HG03342 (cell line): ENCODE results near the gene ZNF76.

Experiments
- ATAC-seq: cut with Tn5 transposase; IDR thresholded peaks from one replicate; pipeline ENCODE4 v1.9.1; 2021; ENCODE audit warnings: mild to moderate bottlenecking, moderate library complexity; ENCODE audit not compliant: unreplicated experiment

The ZNF76 gene

DNA sequence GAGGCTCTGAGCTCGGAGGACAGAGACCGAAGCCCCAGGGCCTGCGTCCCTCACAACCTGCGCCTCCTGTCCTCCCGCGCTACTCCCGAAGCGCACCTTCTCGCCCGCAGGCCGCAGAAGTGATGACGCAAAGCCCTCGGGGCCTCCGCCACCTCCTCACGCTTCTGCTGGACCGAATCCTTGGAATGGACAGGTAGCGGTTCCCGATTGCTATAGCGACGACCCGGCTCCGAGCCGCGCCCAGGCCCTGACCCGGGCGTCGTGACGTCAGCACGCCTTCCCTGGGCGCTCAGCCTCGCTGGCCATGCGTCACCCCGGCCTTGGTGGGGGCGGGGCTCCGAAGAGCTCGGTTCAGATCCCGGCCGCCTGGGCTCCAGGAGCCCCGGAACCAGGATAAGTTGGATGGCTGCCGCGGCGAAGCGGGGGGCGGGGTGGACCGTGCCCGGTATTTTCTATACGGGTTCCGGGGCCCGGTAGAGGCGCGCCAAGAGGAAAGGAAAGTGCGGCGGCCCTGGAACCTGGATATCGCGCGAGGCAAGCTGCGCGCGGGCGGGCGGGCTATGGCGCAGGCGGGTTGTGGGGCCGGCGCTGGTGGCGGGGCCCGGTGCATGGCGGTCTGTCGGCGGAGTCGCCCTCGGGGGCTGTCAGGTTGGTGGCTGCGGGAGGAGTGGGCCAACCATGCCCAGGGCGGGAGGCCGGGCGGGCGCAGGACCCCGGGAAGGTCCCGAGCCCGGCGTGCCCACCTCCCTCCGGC, at the start of gene ZNF76:
ZNF76 (plus strand) TSS at position 542 of the 754 bp plus-strand sequence. CDS start 21,417 bp downstream, outside the sequence.
- ATAC-seq: peak; percentile 79

- ATAC-seq: no peak
These were observed 46.2 kb upstream of the ZNF76 start for GRCh38 chr6:35213298-35213791.

DNA sequence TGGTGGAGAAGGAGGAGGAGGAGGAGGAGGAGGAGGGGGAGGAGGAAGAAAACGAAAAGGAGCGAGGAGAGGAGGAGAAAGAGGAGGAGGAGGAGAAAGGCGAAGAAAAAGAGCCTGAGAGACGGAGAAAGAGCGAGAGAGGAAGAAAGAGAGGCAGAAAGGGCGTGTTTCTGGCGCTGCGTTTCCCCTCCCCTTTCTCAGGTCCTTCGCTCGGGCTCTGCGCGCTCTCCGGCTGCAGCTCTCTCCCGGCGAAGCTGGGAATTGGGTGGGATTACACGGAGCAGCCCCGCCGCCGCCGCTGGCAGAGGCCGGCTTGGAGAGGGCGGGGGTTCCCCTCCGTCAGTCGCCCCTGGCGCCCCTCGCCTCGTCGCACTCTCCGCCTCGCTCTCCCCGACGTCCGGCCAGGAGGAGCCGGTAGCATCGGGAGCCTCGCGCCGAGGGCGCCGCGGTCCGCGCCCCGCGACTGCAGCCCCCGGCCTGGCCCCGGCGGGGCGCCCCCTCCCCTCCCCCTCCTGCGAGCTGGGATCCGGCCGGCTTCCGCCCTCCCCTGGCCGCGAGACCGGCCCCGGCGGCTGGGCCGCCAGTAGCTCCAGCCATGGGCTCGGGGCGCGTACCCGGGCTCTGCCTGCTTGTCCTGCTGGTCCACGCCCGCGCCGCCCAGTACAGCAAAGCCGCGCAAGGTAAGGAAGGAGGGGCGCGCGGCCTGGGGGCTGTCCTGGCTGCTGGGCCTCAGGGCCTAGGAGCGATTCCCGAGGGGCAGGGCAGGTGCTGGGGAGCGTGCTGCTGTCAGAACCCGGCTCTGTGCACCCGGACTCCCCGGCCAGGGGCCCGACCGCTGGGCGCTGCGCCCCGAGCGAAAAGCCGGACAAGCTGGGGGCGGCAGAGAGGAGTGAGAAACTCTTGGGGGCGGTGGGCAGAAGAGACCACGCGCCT, 45.4 kb upstream of the ZNF76 start, which contains the start of gene SCUBE3:
SCUBE3 (plus strand) TSS at position 133 of the 933 bp plus-strand sequence; CDS start at position 596, 463 bp downstream.
- no peak for ATAC-seq

DNA sequence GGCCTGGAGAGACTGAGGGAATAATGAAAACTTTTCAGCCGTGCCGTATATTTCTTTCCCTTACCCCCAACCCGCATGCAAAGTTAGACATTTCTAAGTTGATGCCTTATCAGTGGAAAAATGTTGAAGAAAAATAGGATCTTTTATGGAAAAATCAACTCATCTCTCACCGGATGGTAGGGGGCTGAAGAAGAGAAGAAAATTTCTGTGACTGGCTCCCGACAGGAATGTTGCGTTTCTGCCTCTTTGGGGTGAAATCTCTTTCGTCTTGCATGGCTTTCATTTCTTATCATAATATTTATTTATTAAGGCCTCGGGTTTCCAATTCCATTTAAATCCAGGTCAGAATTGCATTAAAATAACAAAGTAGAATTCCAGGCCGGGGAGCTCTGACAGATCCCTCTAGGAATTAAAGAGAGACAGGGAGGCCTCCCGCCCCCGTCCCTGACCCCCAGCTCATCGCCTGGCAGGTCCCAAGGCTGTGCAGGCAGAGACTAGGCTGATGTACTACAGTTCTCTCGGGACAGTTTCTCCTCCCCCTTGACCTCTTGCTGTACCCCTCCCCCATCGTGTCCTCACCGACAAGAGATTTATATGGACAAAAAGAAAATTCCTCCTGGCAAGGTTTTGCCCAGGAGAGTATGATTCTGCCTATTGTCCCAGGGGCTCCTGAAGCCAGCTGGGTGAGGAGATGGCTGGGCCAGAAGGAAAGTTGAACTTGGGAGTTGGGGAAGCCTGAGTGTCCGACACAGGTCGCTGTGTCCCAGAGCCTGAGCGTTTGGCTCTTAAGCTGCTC, 44.5 kb upstream of the ZNF76 start:
- ATAC-seq: no peak

DNA sequence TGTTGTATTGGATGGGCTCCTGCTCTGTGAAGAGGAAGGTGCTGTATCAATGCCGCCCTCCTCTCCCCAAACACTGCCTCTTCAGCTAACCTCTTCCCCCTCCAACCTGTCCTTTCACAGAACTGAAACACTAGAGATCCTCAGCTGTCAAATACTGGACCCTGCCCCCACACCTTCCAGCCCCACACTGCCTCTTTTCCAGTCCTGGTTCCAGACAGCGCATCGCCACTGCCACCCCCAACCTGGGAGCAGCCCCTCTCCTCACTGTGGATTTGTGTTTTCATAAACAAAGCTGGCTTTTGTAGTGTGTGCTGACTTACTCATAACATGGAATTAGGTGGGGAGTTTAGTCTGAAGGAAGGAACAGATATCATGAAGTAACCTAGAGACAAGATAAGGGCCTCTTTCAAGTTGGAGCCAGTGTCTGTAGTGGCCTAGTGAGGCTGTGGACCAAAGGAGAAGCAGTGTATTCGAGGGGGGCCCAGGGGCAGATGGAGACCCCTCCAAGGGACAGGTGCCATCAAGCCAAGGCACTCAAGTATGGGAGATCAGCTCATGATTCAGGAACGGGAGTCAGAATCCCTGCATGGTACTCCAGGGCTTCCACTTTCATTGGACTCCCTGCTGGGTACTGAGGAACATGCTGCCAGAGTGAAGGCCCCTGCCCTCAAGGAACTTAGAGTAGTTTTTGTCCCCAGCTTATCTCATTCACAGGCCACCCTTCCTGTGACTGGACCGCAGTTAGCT, 43.7 kb upstream of the ZNF76 start:
- no peak for ATAC-seq

DNA sequence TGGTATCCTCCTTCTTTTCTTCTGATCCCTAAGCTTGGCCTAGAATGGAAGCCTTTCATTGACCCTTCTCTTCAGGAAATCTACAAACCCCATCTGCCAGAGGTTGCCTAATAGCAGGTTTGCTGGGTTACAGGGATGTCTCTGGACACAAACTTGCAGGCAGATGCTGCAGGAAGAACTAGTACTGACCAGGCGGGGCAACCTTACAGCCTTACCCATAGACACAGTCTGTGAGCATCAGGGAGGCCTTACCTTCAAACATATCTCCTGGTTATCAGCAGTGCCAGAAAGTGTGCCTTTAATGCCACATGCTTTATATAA, 43.2 kb upstream of the ZNF76 start:
- no peak for ATAC-seq

GRCh38 chr6:35216851-35217811, 42.4 kb upstream of the ZNF76 start:
- no peak for ATAC-seq

- no peak for ATAC-seq
These were observed 41.5 kb upstream of the ZNF76 start for GRCh38 chr6:35218021-35218420.

DNA sequence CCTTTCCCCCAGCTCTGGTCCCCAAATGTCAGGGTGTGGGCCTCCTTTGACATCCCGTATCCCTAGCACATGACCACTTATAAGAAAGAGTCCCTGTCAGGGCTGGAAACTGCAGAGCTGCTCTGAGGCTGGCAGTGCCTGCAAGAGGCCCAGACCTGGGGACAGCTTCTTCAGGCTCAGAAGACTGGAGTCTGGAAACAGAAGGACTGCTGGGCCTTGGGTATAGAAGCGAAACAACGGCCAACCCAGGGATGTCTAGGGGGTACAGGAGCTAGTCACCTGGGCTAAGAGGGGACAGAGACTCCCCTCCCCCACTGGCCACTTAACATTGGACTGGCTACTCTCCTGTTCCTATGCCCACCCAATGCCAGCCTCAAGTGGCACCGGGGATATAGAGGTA, 41.1 kb upstream of the ZNF76 start:
- ATAC-seq: no peak

GRCh38 chr6:35219683-35220326, 39.7 kb upstream of the ZNF76 start:
- no peak for ATAC-seq

- ATAC-seq: no peak
These were observed 38.8 kb upstream of the ZNF76 start for GRCh38 chr6:35220711-35221110.

GRCh38 chr6:35223396-35223795, 36.1 kb upstream of the ZNF76 start:
- no peak for ATAC-seq

DNA sequence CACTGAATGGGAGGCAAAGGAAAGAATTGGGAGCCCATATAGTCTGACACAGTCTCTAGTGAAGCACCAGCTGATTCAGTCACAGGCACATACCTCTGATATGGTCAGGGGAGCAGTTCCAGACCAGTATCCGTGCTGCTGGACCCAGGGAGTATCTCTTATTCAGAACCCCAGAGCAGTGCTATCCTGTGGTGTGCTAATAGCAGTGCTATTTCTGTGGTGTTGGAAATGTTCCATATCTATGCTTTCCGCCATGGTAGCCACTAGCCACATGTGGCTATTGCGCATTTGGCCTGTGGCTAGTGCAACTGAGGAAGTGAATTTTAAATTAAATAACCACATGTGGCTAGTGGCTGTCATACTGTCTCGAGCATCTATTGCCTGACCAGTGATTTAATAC, 34.8 kb upstream of the ZNF76 start:
- ATAC-seq: no peak

GRCh38 chr6:35228481-35228880, 31.1 kb upstream of the ZNF76 start:
- no peak for ATAC-seq

DNA sequence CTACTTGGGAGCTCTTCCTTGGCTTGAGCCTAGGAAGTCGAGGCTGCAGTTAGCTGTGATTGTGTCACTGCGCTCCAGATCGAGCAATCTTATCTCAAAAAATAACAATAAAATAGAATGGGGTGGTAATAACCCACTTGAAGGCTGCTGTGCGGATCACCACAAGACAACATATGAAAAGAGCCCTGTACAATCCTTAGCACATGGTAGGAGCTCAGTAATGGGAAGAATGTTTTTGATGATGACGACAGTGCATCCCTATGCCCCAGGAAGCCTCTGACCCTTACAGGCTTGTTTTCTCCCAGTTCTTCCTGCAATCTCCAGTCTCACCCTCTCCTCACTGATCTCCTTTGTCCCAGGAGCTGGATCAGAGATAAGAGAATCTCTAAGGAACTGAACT, 30.2 kb upstream of the ZNF76 start:
- no peak for ATAC-seq

DNA sequence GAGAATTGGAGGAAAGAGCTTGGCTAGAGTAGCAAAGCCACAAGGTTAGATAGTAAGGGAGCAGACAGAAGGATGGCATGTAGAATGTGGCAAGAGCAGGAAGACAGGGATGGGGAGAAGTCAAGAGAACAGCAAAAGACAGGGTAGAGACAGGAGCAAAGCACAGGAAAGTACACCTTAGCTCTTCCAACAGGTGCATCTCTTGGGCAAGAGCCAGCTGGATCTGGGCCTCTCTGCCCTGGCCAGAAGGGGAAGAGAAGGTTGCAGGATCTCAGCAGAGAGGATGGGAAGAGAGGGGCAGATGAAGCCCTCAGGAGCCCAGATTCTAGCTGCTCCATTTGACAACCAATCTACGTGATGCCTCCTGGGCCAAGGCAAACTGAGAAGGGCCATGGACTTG, 29.0 kb upstream of the ZNF76 start:
- no peak for ATAC-seq

GRCh38 chr6:35230950-35231349, 28.6 kb upstream of the ZNF76 start:
- no peak for ATAC-seq

DNA sequence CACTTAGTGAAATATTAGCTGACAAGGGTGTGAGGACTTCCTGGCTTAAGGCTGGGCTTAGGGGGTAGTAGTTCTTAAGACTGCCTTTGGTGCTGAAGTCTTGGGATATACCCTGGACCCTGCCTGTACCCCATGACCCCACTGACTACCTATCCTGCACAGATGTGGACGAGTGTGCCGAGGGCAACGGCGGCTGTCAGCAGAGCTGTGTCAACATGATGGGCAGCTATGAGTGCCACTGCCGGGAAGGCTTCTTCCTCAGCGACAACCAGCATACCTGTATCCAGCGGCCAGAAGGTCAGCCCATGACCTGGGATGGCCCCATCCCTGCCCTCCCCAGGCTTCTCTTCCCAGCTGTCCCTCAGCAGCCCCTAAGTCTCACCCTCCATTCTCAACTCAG, 28.0 kb upstream of the ZNF76 start:
- ATAC-seq: no peak

DNA sequence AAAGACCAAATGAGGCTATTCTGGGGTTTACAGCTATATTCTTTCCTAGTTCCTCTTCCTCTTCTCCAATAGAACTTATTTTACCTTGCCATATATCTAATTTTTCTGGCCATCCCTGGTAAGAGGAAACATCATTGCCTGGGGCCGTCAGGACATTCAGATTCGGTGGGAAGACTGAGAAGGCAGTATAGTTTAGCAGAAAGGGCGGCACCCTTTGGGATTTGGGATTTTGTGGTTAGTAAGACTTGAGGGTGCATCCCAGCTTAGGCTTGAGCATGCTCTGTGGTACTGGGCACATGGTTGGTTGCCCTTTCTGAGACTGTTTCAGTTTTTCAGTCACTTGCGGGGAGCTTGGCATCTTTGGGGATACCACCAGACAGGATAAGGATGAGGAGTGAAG, 24.6 kb upstream of the ZNF76 start:
- no peak for ATAC-seq
